Measurements from ENCODE around the gene CCL28.

DNA sequence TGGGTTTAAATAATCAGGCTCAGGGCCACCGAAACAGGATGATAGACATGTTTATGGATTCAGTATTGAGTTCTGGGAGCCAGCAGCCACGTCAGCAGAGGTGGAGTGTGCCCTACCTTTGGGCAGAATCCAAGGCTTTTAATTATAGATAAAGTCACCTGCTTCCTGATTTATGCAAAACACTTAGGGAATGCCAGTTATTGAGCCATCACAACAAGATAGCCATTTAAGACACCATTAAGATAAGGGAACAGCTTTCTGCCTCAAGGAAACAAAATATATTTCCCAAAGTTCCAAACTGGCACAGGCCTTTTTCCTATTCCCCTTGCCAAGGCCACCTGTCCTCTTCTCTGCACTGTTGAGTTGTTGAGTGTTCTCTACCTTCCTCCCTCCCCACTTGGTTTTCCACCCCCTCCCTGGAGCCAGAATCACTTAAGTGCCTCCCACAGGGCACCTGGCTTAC, 2.4 kb downstream of the CCL28 start:
- TF ChIP-seq, protein P1, sequence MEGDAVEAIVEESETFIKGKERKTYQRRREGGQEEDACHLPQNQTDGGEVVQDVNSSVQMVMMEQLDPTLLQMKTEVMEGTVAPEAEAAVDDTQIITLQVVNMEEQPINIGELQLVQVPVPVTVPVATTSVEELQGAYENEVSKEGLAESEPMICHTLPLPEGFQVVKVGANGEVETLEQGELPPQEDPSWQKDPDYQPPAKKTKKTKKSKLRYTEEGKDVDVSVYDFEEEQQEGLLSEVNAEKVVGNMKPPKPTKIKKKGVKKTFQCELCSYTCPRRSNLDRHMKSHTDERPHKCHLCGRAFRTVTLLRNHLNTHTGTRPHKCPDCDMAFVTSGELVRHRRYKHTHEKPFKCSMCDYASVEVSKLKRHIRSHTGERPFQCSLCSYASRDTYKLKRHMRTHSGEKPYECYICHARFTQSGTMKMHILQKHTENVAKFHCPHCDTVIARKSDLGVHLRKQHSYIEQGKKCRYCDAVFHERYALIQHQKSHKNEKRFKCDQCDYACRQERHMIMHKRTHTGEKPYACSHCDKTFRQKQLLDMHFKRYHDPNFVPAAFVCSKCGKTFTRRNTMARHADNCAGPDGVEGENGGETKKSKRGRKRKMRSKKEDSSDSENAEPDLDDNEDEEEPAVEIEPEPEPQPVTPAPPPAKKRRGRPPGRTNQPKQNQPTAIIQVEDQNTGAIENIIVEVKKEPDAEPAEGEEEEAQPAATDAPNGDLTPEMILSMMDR (IDR thresholded peaks at IDR 0.05; ENCODE audit: insufficient read depth, low read length): no peak
- no peak for TF ChIP-seq GABPA (IDR thresholded peaks at IDR 0.05; ENCODE audit: low read depth)
